ENCODE data around the gene FLII. TPM values are rescaled to one million over a fixed set of nuclear protein-coding genes. Genes with fewer than 3 reads are reported as not detected.

Gene FLII
- polyA plus RNA-seq, 1 of the 3 experiments (the other 2 are of a cell fraction) = 244 TPM

DNA sequence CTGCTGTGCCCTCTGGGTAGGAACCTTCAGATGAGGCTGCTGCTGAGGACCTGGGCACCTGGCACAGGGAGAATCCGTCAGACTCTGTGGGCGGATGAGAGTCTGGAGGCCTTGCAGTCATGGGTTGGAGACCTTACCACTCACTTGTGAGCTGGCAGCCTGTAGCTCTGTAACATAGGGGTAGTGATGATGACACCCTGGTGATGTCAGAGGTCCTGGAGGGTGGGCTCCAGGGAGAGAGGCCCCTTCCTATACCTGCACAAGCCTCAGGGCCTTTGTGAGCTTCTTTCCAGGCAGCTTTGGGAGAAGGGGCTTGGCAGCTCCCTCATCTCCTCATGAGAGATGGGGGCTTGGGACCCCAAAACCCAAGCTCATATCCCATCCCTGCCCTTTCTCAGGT lies 3.6 kb upstream of the FLII start:
- Histone ChIP-seq H4K20me1 (ENCODE audit: insufficient read depth) (peaks cover 6% of the 10 kb centered on the region), H3K9me3 (no peaks in the 10 kb centered on the region), H3F3A (replicated peaks; ENCODE audit: insufficient read depth) (peaks cover 12% of the 10 kb centered on the region), H3K4me2 (peak overlapping the region; percentile 94), H3K27ac (ENCODE audit: low read depth in 2 of 2, low read length in 1 of 2) (peak overlapping the region in 1 of 2 experiments; percentile 91; a peak in 1 of 4 replicates), H2AFZ (ENCODE audit: low read depth) (no peak overlapping the region), H3K9ac (peak overlapping the region; percentile 90), H3K4me1 (ENCODE audit: control insufficient read depth in 1 of 2, insufficient read depth in 2 of 2, low read depth in 1 of 2, low read length in 1 of 2) (peaks cover 8 to 29% of the 10 kb centered on the region in 2 experiments; a peak in 2 of 4 replicates), H3K4me3 (ENCODE audit: low read depth in 2 of 2, low read length in 1 of 2) (peak overlapping the region in 1 of 2 experiments; percentile 98; a peak in 1 of 4 replicates), H3K36me3 (replicated peaks in 1 of 2; ENCODE audit: control insufficient read depth in 1 of 2, insufficient read depth in 2 of 2, low read length in 1 of 2) (peaks cover 0 to 24% of the 10 kb centered on the region in 2 experiments), H3K27me3 (ENCODE audit: insufficient read depth) (no peaks in the 10 kb centered on the region), H3K79me2 (ENCODE audit: insufficient read depth) (peaks cover 39% of the 10 kb centered on the region), H3K9me2 (no peaks in the 10 kb centered on the region)
- TF ChIP-seq EP300 (IDR thresholded peaks at IDR 0.05; ENCODE audit: borderline replicate concordance in 1 of 2, low read depth in 1 of 2, low read length in 1 of 2) (no peak), MXI1 (IDR thresholded peaks at IDR 0.05; ENCODE audit: low read depth, low read length) (no peak), SIN3A (IDR thresholded peaks at IDR 0.05; ENCODE audit: borderline replicate concordance, low read depth, low read length) (no peak), CHD2 (IDR thresholded peaks at IDR 0.05; ENCODE audit: low read length, partially characterized antibody) (no peak), FOXJ3 (CRISPR knock-in tag; IDR thresholded peaks at IDR 0.05) (no peak), RAD21 (IDR thresholded peaks at IDR 0.05; ENCODE audit: low read length) (no peak), NFIC (IDR thresholded peaks at IDR 0.05; ENCODE audit: borderline replicate concordance) (no peak), GATA2 (CRISPR knock-in tag; IDR thresholded peaks at IDR 0.05) (no peak), RFX5 (IDR thresholded peaks at IDR 0.05; ENCODE audit: low read length) (no peak), YY1 (IDR thresholded peaks at IDR 0.05; ENCODE audit: low read depth) (no peak)
- WGBS (ENCODE audit: low lambda C conversion rate) = 86% methylated on average over 1 of the region's 2 CpGs
- POLR2A ChIA-PET = no interaction called here
- DNase-seq = no peak
- CTCF ChIA-PET = interaction anchor here (0.6 to 1.6 kb wide), 3 partner anchors 14 to 40 kb away, joined by 3 to 4 read pairs (median 3); no protein-coding TSS in a partner anchor

DNA sequence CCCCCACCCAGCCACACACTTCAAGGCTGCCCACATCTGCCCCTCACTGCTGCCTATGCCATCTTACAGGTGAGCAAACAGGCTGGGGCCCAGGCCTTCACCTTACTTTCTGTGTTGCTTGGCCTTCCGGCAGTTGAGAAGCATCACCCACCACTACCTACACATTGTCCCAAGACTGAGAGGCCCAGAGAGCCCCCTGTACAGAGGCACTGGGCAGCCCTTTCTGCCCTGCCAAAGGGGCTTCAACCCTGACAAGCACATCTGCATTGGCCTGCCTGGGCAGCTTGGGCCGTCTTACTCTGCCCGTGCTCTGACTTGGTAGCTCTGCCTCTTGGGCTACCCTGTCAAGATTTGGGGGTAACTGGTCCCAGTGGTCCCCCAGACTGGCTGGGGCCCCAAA lies 3.1 kb upstream of the FLII start:
- H4K20me1 ChIP-seq (ENCODE audit: insufficient read depth) = peaks cover 10% of the 10 kb centered on the region
- peaks cover 12% of the 10 kb centered on the region for H3F3A ChIP-seq (replicated peaks; ENCODE audit: insufficient read depth)
- H3K36me3 ChIP-seq (replicated peaks in 1 of 2; ENCODE audit: control insufficient read depth in 1 of 2, insufficient read depth in 2 of 2, low read length in 1 of 2) = peaks cover 0 to 26% of the 10 kb centered on the region in 2 experiments
- peak overlapping the region in 1 of 2 experiments; percentile 91; a peak in 2 of 4 replicates for H3K27ac ChIP-seq (ENCODE audit: low read depth in 2 of 2, low read length in 1 of 2)
- peak overlapping the region; percentile 91 to 98 for H3K4me3 ChIP-seq (ENCODE audit: low read depth in 2 of 2, low read length in 1 of 2)
- no peak for TF ChIP-seq RAD21 (IDR thresholded peaks at IDR 0.05; ENCODE audit: low read length)
- TF ChIP-seq MEF2A (IDR thresholded peaks at IDR 0.05; ENCODE audit: borderline replicate concordance, low read depth) = no peak
- no peak for TF ChIP-seq MXI1 (IDR thresholded peaks at IDR 0.05; ENCODE audit: low read depth, low read length)
- TF ChIP-seq, protein P1, sequence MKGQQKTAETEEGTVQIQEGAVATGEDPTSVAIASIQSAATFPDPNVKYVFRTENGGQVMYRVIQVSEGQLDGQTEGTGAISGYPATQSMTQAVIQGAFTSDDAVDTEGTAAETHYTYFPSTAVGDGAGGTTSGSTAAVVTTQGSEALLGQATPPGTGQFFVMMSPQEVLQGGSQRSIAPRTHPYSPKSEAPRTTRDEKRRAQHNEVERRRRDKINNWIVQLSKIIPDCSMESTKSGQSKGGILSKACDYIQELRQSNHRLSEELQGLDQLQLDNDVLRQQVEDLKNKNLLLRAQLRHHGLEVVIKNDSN (IDR thresholded peaks at IDR 0.05; ENCODE audit: borderline replicate concordance, low read depth) = no peak
- TF ChIP-seq EP300 (IDR thresholded peaks at IDR 0.05; ENCODE audit: borderline replicate concordance in 1 of 2, low read depth in 1 of 2, low read length in 1 of 2) = no peak
- no peak for TF ChIP-seq FOXM1 (IDR thresholded peaks at IDR 0.05; ENCODE audit: low read depth)
- no peak for TF ChIP-seq JUND (IDR thresholded peaks at IDR 0.05)
- TF ChIP-seq RXRA (IDR thresholded peaks at IDR 0.05; ENCODE audit: borderline replicate concordance, low read depth) = no peak
- no peak for TF ChIP-seq TAF1 (IDR thresholded peaks at IDR 0.05; ENCODE audit: borderline replicate concordance, low read depth, low read length)
- TF ChIP-seq, protein P2, sequence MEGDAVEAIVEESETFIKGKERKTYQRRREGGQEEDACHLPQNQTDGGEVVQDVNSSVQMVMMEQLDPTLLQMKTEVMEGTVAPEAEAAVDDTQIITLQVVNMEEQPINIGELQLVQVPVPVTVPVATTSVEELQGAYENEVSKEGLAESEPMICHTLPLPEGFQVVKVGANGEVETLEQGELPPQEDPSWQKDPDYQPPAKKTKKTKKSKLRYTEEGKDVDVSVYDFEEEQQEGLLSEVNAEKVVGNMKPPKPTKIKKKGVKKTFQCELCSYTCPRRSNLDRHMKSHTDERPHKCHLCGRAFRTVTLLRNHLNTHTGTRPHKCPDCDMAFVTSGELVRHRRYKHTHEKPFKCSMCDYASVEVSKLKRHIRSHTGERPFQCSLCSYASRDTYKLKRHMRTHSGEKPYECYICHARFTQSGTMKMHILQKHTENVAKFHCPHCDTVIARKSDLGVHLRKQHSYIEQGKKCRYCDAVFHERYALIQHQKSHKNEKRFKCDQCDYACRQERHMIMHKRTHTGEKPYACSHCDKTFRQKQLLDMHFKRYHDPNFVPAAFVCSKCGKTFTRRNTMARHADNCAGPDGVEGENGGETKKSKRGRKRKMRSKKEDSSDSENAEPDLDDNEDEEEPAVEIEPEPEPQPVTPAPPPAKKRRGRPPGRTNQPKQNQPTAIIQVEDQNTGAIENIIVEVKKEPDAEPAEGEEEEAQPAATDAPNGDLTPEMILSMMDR (IDR thresholded peaks at IDR 0.05) = no peak
- TF ChIP-seq GABPA (IDR thresholded peaks at IDR 0.05; ENCODE audit: low read depth) = no peak
- TF ChIP-seq, protein P3, sequence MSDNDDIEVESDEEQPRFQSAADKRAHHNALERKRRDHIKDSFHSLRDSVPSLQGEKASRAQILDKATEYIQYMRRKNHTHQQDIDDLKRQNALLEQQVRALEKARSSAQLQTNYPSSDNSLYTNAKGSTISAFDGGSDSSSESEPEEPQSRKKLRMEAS (IDR thresholded peaks at IDR 0.05; ENCODE audit: low read depth) = no peak
- TF ChIP-seq YY1 (IDR thresholded peaks at IDR 0.05; ENCODE audit: low read depth) = no peak
- TF ChIP-seq RCOR1 (IDR thresholded peaks at IDR 0.05; ENCODE audit: low read length) = no peak
- no peak for TF ChIP-seq NFIC (IDR thresholded peaks at IDR 0.05; ENCODE audit: borderline replicate concordance)
- TF ChIP-seq NRF1 (IDR thresholded peaks at IDR 0.05; ENCODE audit: low read depth, low read length) = no peak
- TF ChIP-seq ELF1 (IDR thresholded peaks at IDR 0.05) = no peak
- TF ChIP-seq, protein P4, sequence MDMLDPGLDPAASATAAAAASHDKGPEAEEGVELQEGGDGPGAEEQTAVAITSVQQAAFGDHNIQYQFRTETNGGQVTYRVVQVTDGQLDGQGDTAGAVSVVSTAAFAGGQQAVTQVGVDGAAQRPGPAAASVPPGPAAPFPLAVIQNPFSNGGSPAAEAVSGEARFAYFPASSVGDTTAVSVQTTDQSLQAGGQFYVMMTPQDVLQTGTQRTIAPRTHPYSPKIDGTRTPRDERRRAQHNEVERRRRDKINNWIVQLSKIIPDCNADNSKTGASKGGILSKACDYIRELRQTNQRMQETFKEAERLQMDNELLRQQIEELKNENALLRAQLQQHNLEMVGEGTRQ (IDR thresholded peaks at IDR 0.05; ENCODE audit: borderline replicate concordance, low read depth, low read length) = no peak
- TF ChIP-seq POLR2AphosphoS5 (IDR thresholded peaks at IDR 0.05; ENCODE audit: low read depth, low read length) = no peak
- H2AFZ ChIP-seq (ENCODE audit: low read depth) = no peak overlapping the region
- no peak for DNase-seq
- H3K9ac ChIP-seq = peak overlapping the region; percentile 90
- POLR2A ChIA-PET = no interaction called here
- peaks cover 44% of the 10 kb centered on the region for H3K79me2 ChIP-seq (ENCODE audit: insufficient read depth)
- no peaks in the 10 kb centered on the region for H3K9me3 ChIP-seq
- no peaks in the 10 kb centered on the region for H3K9me2 ChIP-seq
- H3K27me3 ChIP-seq (ENCODE audit: insufficient read depth) = no peaks in the 10 kb centered on the region
- CTCF ChIA-PET = interaction anchor here (0.6 to 1.6 kb wide), 3 partner anchors 13 to 40 kb away, joined by 3 to 4 read pairs (median 3); no protein-coding TSS in a partner anchor
- WGBS (ENCODE audit: low lambda C conversion rate) = 80% methylated on average over 2 of the region's 3 CpGs
- peaks cover 8 to 33% of the 10 kb centered on the region in 2 experiments; a peak in 2 of 4 replicates for H3K4me1 ChIP-seq (ENCODE audit: control insufficient read depth in 1 of 2, insufficient read depth in 2 of 2, low read depth in 1 of 2, low read length in 1 of 2)
- H3K4me2 ChIP-seq = peak overlapping the region; percentile 94

All from SK-N-SH (cell line).